Gastroesophageal sphincter (tissue), 3 donors: ENCODE measurements around the gene LEKR1.

Source experiments
- EP300 ChIP-seq: sonication (generic); formaldehyde crosslinking; IDR thresholded peaks from one replicate; pipeline ENCODE4 v1.6.1; 2017; ENCODE audit warnings: antibody characterized with exemption, mild to moderate bottlenecking
- POLR2AphosphoS5 ChIP-seq: sonication (generic); formaldehyde crosslinking; IDR thresholded peaks from one replicate; pipeline ENCODE4 v1.6.1; 2017; ENCODE audit warnings: antibody characterized with exemption
- TF ChIP-seq, protein P1 (sequence below), 4 experiments: fragments of 200-600 bp in 2 of 4; fragments of 450-650 bp in 2 of 4; sonication (generic) in 1 of 4; IDR thresholded peaks; one replicate each; pipeline ENCODE4 v1.5.1; 2017 to 2019; ENCODE audit warnings: antibody characterized with exemption in 4 of 4, mild to moderate bottlenecking in 2 of 4, moderate library complexity in 2 of 4

DNA sequence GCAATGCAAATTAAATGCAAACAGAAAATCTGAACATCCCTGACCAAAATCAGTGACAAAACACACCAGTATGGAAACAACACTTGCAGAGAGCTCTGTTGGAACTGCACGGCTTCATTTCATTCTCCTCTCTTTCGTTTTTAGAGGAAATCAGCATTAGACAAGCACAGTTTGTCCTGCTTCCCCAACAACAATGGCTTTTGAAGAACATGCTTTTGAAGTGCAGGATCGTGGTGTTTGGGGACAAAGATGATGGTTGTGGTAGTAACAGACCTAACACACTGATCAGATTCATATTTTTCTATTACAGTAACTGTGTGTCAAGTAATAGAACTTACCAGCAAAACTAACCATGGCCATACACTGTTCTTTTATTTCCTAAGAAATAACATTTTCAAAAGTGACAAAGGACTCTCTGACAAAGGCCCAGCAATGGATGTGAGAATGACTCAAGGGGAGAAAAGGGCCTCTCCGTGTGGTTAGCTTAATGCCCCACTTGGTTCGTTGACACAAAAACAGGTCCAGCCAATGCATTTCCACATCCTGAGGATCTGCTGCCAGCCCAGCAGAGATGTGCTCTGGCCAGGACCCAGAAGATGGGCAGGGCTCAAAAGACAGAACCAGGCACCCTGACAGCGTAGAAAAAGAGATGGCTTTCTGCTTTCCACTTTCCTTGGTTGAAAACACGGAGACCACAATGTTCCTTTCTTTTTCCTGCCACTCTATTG is 249.7 kb downstream of the LEKR1 start:
- TF ChIP-seq, protein P1, sequence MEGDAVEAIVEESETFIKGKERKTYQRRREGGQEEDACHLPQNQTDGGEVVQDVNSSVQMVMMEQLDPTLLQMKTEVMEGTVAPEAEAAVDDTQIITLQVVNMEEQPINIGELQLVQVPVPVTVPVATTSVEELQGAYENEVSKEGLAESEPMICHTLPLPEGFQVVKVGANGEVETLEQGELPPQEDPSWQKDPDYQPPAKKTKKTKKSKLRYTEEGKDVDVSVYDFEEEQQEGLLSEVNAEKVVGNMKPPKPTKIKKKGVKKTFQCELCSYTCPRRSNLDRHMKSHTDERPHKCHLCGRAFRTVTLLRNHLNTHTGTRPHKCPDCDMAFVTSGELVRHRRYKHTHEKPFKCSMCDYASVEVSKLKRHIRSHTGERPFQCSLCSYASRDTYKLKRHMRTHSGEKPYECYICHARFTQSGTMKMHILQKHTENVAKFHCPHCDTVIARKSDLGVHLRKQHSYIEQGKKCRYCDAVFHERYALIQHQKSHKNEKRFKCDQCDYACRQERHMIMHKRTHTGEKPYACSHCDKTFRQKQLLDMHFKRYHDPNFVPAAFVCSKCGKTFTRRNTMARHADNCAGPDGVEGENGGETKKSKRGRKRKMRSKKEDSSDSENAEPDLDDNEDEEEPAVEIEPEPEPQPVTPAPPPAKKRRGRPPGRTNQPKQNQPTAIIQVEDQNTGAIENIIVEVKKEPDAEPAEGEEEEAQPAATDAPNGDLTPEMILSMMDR (IDR thresholded peaks at IDR 0.05) = no peak
- no peak for TF ChIP-seq EP300
- TF ChIP-seq POLR2AphosphoS5 = no peak
